ENCODE measurements around the gene MR1.

GRCh38 chr1:181061891-181062835, 28.4 kb downstream of the MR1 start:
- TF ChIP-seq, protein P1, sequence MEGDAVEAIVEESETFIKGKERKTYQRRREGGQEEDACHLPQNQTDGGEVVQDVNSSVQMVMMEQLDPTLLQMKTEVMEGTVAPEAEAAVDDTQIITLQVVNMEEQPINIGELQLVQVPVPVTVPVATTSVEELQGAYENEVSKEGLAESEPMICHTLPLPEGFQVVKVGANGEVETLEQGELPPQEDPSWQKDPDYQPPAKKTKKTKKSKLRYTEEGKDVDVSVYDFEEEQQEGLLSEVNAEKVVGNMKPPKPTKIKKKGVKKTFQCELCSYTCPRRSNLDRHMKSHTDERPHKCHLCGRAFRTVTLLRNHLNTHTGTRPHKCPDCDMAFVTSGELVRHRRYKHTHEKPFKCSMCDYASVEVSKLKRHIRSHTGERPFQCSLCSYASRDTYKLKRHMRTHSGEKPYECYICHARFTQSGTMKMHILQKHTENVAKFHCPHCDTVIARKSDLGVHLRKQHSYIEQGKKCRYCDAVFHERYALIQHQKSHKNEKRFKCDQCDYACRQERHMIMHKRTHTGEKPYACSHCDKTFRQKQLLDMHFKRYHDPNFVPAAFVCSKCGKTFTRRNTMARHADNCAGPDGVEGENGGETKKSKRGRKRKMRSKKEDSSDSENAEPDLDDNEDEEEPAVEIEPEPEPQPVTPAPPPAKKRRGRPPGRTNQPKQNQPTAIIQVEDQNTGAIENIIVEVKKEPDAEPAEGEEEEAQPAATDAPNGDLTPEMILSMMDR (optimal IDR thresholded peaks at IDR 0.05 in 1 of 3, IDR thresholded peaks at IDR 0.05 in 1 of 3, conservative IDR thresholded peaks at IDR 0.05 in 1 of 3; ENCODE audit: extremely low read depth in 1 of 3, insufficient read depth in 2 of 3, low read length in 3 of 3): no peak
- TF ChIP-seq EZH2 (IDR thresholded peaks at IDR 0.05; ENCODE audit: low read length): no peak
